Stimulated activated CD8-positive, alpha-beta memory T cell treated with anti-CD3 and anti-CD28 coated beads, Interleukin-15, amount 100 ng/mL, for 48 hours (primary cell): ENCODE data around the gene JMJD7.

ENCODE experiments used
- DNase-seq, 2 donors: peaks; one replicate each; pipeline ENCODE4 v3.0.0-alpha.2; 2020; ENCODE audit warnings: low read depth in 2 of 2

JMJD7 gene

DNA sequence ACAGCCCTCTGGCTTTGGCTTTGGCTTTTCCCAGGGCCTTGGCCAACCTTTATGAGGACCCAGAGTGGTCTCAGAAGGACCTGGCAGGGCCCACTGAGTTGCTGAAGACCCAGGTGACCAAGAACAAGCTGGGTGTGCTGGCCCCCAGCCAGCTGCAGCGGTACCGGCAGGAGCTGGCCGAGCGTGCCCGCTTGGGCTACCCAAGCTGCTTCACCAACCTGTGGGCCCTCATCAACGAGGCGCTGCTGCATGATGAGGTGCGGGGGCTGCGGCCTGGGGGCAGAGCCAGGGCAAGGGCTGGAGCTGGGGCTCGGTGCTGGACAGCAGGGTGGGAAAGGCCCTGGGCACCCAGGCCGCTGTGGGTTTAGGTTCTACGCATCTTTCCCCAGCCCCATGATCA is 16.9 kb downstream of the JMJD7 start:
- DNase-seq, result no peak

GRCh38 chr15:41847206-41847605 is 19.3 kb downstream of the JMJD7 start:
- no peak for DNase-seq

- DNase-seq, result no peak
These were observed 20.1 kb downstream of the JMJD7 start for GRCh38 chr15:41847981-41848380.

- DNase-seq, result peak; percentile 51 to 55
These were observed 20.7 kb downstream of the JMJD7 start for GRCh38 chr15:41848631-41849030.

GRCh38 chr15:41849204-41849603 is 21.3 kb downstream of the JMJD7 start:
- DNase-seq, result no peak

DNA sequence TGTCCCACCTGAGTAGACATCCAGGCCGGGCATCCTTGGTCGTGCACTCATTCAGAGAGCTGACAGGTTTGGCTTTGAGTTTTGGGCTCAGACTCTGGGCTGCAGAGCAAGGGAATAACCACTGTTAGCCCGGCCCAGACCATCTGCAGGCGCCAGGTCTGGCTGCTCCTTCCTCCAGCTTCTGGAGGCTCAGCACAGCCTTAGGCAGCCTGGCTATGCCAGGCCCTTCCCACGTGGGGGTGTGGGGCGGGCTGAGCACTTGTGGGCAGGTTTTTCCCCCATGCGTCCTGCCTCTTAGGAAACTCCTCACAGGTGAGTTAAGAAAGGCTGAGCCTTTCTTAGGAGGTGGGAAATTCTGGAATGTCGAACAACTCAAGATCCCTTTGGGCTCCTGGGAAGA is 22.0 kb downstream of the JMJD7 start:
- no peak for DNase-seq

DNA sequence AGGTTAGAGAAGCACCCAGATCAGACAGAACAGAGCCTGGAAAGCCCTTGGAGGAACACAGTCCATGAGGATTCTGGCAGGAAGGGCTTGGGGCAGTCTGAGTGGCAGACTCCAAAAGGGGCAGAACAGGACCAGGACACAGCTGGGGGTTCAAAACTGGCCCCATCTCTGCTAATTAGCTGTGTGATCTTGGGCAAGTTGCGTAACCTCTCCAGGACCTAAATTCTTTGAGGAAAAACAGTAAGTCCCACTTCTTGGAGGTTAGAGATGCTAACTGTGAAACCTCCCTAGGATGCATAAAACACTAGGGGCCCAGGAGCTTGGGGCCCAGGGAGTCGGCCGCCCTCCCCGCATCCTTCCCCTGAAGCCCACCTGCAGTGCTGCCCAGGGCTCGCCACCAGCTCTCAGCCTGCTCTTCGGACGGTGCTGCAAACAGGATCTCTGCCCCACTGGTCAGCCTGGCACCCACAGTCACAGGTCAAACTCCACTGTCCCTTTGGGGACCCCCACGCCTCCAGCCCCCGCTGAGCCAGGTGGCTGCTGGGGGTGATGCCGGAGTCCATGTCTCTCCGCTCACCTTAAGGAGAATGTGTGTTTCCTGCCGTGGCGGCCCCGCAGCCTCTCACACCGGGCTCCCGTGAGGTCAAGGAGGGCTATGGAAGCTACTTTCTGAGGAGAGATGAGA is 22.7 kb downstream of the JMJD7 start:
- no peak for DNase-seq

DNA sequence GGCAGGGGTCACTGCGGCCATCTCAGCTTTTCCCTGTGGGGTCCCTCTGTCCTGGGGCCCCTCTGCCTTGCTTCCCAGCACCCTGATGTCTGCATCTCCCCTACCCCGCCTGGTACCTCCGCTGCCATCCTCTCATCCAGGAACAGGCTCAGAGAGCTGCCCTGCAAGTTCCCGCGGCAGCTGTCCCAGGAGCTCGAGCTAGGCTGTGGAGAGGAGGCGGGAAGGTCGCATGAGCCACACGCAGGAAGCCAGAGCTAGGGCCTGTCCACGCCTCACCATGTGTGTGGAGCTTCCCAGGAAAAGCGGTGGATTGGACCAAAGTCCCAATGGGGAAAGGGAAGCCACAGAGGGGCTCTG is 23.3 kb downstream of the JMJD7 start:
- no peak for DNase-seq

- DNase-seq, result no peak
These were observed 24.0 kb downstream of the JMJD7 start for GRCh38 chr15:41851755-41852370.

- no peak for DNase-seq
These were observed 25.1 kb downstream of the JMJD7 start for GRCh38 chr15:41852736-41853590.

- DNase-seq, result no peak
These were observed 25.9 kb downstream of the JMJD7 start for GRCh38 chr15:41853831-41854230.

- DNase-seq, result no peak
These were observed 26.6 kb downstream of the JMJD7 start for GRCh38 chr15:41854443-41854842.

DNA sequence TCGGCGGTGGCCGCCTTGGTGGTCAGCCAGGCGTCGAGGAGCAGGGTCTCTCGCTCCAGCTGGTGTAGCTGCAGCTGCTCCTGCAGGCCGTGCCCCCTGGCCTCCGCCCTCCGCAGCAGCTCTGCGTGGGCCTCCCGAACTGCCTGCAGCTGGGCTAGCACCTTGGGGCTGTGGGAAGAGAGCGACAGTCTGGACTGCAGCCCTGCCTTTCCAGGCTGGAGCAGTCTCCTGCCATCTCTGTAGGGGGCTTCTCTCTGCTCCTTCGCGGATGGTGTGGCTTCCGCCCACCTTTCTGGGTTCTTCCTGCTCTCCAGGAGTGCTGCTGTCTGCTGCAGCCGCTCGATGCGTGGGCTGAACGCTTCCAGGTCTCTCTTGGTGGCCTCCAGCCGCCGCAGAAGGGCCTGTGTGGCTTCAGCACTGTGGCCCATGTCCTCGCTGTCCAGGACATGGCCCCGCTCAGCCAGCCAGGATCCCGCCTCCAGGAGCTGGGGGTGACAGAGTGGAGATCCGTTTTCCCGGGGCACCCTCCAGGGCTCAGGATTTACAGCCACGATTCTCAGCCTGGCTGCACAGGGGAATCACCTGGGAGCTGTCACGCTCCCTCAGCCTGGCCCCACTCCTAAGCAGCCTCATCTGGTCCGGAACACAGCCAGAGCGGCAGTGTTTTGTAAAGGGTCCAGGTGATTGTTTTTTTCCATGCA is 27.5 kb downstream of the JMJD7 start:
- no peak for DNase-seq

- DNase-seq, result no peak
These were observed 28.4 kb downstream of the JMJD7 start for GRCh38 chr15:41856262-41856661.

DNA sequence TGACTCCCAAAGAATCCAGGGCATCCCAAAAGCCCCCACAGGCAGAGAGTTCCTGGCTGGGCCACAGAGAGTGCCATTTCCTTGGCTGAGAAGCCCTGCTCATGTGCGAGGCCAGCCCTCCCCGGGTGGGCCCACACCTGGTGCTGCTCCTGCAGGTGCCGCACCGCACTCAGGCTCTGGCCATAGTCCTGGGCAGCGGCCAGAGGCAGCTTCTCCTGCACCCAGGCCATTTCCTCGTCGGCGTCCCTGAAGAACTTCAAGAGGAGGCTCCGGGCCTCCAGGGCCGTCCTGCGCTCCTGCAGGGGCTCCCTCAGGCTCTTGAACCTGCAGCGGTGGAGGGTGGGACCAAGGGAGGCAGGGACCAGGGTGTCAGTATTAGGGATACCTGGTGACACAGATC is 28.8 kb downstream of the JMJD7 start:
- no peak for DNase-seq

GRCh38 chr15:41857316-41857715 is 29.4 kb downstream of the JMJD7 start:
- DNase-seq, result no peak

- DNase-seq, result no peak
These were observed 30.9 kb downstream of the JMJD7 start for GRCh38 chr15:41858756-41859155.

- no peak for DNase-seq
These were observed 32.3 kb downstream of the JMJD7 start for GRCh38 chr15:41860049-41860828.

DNA sequence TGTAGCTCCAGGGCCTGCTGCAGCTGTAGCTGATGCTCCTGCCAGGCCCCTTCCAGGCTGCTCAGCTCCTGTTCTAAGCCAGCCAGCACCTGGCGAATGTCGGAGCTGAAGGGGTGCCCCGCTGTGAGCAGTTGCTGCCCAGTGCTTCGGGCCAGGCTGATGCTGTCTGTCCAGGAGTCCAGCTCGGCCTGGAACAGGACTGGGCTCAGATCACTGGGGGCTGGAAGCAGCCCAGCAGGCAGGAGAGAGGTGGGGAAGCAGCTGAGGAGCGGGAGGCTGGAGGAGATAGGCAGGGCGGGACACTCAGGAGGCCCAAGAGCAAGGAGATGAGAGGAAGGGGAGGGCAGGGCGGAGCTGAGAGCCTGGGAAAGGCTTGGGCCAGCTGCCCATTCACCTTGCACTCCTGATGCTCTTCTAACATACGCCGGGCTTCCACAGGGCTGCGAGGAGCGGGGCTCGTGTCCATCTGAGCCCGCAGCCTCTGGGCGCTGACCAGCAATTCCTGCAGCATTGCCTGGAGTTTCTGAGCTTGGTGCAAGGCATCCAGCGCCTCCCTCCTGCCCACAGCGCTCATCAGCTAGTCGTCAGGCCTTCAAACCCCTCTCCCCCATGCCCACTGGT is 34.0 kb downstream of the JMJD7 start:
- DNase-seq, result no peak

DNA sequence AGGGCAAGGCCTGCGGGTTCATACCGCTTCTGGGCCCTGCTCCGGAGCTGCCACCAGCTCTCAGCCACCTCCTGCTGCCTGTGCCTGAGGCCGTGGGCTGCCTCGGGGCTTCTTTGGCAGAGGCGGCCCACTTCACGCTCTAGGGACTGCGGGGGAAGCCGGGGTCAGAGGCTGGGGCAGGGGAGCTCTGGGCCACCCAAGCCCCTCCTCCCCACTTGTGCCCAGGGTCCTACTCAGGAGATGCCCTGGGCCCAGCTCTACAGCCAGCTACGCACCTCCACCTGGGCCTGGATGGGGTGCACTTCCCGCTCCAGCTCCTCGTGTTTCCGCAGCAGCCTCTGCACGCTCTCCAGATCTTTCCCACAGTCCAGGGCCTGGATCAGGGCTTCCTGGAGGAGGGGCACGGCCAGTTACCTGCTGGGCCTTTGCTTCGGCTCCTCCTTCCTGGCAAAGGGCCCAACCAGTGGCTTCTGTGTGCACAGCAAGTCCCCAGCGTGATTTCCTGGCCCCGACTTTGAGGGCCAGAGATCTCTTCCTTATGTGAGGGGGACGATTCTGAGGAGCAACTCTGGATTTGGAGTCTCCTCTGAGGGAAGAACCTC is 34.7 kb downstream of the JMJD7 start:
- DNase-seq, result no peak
